K562 (cell line): ENCODE measurements around the gene KIF15. TPM values are rescaled to one million over a fixed set of nuclear protein-coding genes. Genes with fewer than 3 reads are reported as not detected.

Experiments
- ARID2 ChIP-seq: fragments of 450-650 bp; IDR thresholded peaks from 2 replicates; pipeline ENCODE4 v1.6.1; 2017; ENCODE audit warnings: antibody characterized with exemption, mild to moderate bottlenecking
- ATF7 ChIP-seq: fragments of 450-650 bp; IDR thresholded peaks from 2 replicates; pipeline ENCODE4 v1.7.1; 2014; ENCODE audit warnings: mild to moderate bottlenecking, moderate library complexity
- BACH1 ChIP-seq: fragments of 200-800 bp; sonication (Bioruptor generic); IDR thresholded peaks from 2 replicates; pipeline ENCODE4 v1.6.1; 2016; ENCODE audit warnings: missing genetic modification characterization, missing compliant biosample characterization
- CAMTA2 ChIP-seq: fragments of 250-450 bp; sonication (Bioruptor Pico); conservative IDR thresholded peaks from 2 replicates; pipeline ENCODE4 v1.5.1; 2022
- CEBPG ChIP-seq, 3 experiments: fragments of 200-800 bp in 1 of 3; sonication (Bioruptor generic) in 1 of 3; sonication (generic) in 1 of 3; formaldehyde crosslinking in 1 of 3; IDR thresholded peaks in 2 of 3; conservative IDR thresholded peaks in 1 of 3; 2 replicates each; pipeline versions ENCODE4 v1.6.1 to v1.8.0; 2016 to 2022; ENCODE audit warnings: missing compliant biosample characterization in 2 of 3, missing genetic modification characterization in 2 of 3, mild to moderate bottlenecking in 1 of 3, missing genetic modification reagents in 1 of 3
- CUX1 ChIP-seq: fragments of 200-800 bp; sonication (Bioruptor generic); IDR thresholded peaks from 2 replicates; pipeline ENCODE4 v1.6.1; 2016; ENCODE audit warnings: missing genetic modification characterization, missing compliant biosample characterization
- E2F4 ChIP-seq: sonication (generic); formaldehyde crosslinking; IDR thresholded peaks from 2 replicates; pipeline ENCODE4 v1.8.0; 2022; ENCODE audit warnings: mild to moderate bottlenecking, low read depth, missing genetic modification reagents
- KLF1 ChIP-seq: fragments of 450-650 bp; IDR thresholded peaks from 2 replicates; pipeline ENCODE4 v1.6.1; 2016; ENCODE audit warnings: missing genetic modification characterization, missing compliant biosample characterization
- NCOA1 ChIP-seq: fragments of 450-650 bp; IDR thresholded peaks from 2 replicates; pipeline ENCODE4 v1.6.1; 2016; ENCODE audit warnings: low read depth
- NCOA4 ChIP-seq: fragments of 450-650 bp; IDR thresholded peaks from 2 replicates; pipeline ENCODE4 v1.6.1; 2018; ENCODE audit warnings: mild to moderate bottlenecking; ENCODE audit not compliant: partially characterized antibody
- PYGO2 ChIP-seq: fragments of 450-650 bp; IDR thresholded peaks from 2 replicates; pipeline ENCODE4 v1.6.1; 2016; ENCODE audit warnings: mild to moderate bottlenecking, missing genetic modification characterization, moderate library complexity, missing compliant biosample characterization
- ZNF507 ChIP-seq: conservative IDR thresholded peaks from 2 replicates; pipeline ENCODE4 v1.6.1; 2017; ENCODE audit warnings: missing genetic modification characterization, missing compliant biosample characterization
- ZNF561 ChIP-seq: fragments of 450-650 bp; formaldehyde crosslinking; conservative IDR thresholded peaks from 2 replicates; pipeline ENCODE4 v1.4.0; 2020; ENCODE audit warnings: mild to moderate bottlenecking, moderate library complexity
- ZSCAN29 ChIP-seq: fragments of 450-650 bp; IDR thresholded peaks from 2 replicates; pipeline ENCODE4 v1.6.1; 2017
- polyA plus RNA-seq, 8 experiments: library from polyadenylated mRNA; depleted of rRNA in 4 of 8; stranded (reverse) in 5 of 8; unstranded in 3 of 8; fragments of >200 nt; fragmentation: Nextera tagmentation in 2 of 8; fragmentation: Illumina TruSeq in 1 of 8; extraction: Ambion mirVana in 2 of 8; extraction: Trizol in 1 of 8; gene quantifications; 2 replicates each; pipeline versions ENCODE4 v1.2.1 to v1.2.3, GENCODE V29; 2011 to 2014; ENCODE audit warnings: inconsistent platforms in 1 of 8, missing spikeins in 1 of 8
- total RNA-seq, 7 experiments: library from RNA; depleted of rRNA in 6 of 7; stranded (reverse); fragments of >200 nt in 6 of 7; fragmentation: Illumina TruSeq in 2 of 7; extraction: Trizol in 2 of 7; gene quantifications; 2 replicates each; pipeline versions ENCODE4 v1.2.1 to v1.2.3, GENCODE V29; 2011 to 2021; ENCODE audit warnings: low replicate concordance in 1 of 7
- TF ChIP-seq, protein P1 (sequence below): sonication (generic); formaldehyde crosslinking; IDR thresholded peaks from 2 replicates; pipeline ENCODE4 v1.8.0; 2022; ENCODE audit warnings: mild to moderate bottlenecking, missing genetic modification reagents
- TF ChIP-seq, protein P2 (sequence below): fragments of 450-650 bp; IDR thresholded peaks from 2 replicates; pipeline ENCODE4 v1.6.1; 2014; ENCODE audit warnings: low read depth, mild to moderate bottlenecking, moderate library complexity, borderline replicate concordance
- TF ChIP-seq, protein P3 (sequence below): sonication (generic); formaldehyde crosslinking; IDR thresholded peaks from 2 replicates; pipeline ENCODE4 v1.8.1; 2023; ENCODE audit warnings: mild to moderate bottlenecking, missing genetic modification reagents

KIF15 gene
- total and polyA plus RNA-seq, 9 of the 15 experiments (the other 6 are each of a cell fraction or from before 2014, with no cell fraction given) = 9.0 to 45.9 (median 26.0) TPM

DNA sequence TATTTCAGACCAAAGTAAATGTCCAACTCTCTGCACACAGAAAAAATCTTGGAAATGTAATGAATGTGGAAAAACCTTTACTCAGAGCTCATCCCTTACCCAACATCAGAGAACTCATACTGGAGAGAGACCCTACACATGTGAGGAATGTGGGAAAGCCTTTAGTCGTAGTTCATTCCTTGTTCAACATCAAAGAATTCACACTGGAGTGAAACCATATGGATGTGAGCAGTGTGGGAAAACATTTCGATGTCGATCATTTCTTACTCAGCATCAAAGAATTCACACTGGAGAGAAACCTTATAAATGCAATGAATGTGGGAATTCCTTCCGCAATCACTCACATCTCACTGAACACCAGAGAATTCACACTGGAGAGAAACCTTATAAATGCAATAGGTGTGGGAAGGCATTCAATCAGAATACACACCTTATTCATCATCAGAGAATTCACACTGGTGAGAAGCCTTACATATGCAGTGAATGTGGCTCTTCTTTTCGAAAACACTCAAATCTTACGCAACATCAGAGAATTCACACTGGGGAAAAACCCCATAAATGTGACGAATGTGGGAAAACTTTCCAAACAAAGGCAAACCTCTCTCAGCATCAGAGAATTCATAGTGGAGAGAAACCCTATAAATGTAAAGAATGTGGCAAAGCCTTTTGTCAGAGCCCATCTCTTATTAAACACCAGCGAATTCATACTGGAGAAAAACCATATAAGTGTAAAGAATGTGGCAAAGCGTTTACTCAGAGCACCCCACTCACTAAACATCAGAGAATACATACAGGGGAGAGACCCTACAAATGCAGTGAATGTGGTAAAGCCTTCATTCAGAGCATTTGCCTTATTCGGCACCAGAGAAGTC, 40.1 kb upstream of the KIF15 start (continued):
- TF ChIP-seq, protein P1, sequence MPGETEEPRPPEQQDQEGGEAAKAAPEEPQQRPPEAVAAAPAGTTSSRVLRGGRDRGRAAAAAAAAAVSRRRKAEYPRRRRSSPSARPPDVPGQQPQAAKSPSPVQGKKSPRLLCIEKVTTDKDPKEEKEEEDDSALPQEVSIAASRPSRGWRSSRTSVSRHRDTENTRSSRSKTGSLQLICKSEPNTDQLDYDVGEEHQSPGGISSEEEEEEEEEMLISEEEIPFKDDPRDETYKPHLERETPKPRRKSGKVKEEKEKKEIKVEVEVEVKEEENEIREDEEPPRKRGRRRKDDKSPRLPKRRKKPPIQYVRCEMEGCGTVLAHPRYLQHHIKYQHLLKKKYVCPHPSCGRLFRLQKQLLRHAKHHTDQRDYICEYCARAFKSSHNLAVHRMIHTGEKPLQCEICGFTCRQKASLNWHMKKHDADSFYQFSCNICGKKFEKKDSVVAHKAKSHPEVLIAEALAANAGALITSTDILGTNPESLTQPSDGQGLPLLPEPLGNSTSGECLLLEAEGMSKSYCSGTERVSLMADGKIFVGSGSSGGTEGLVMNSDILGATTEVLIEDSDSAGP (CRISPR knock-in tag) = no peak
- no peak for TF ChIP-seq CAMTA2 (CRISPR knock-in tag)
- TF ChIP-seq ZNF561 (CRISPR knock-in tag) = no peak
- TF ChIP-seq CEBPG (CRISPR knock-in tag; IDR thresholded peaks at IDR 0.05) = no peak
- peak; percentile 53 to 69 for TF ChIP-seq CEBPG (tag; conservative IDR thresholded peaks at IDR 0.05 in 1 of 2, IDR thresholded peaks at IDR 0.05 in 1 of 2)
- TF ChIP-seq ARID2 = no peak
- no peak for TF ChIP-seq CUX1 (CRISPR knock-in tag)
- TF ChIP-seq NCOA1 = no peak
- no peak for TF ChIP-seq NCOA4
- no peak for TF ChIP-seq ATF7
- TF ChIP-seq PYGO2 (tag) = no peak
- TF ChIP-seq E2F4 (CRISPR knock-in tag) = no peak
- TF ChIP-seq, protein P2, sequence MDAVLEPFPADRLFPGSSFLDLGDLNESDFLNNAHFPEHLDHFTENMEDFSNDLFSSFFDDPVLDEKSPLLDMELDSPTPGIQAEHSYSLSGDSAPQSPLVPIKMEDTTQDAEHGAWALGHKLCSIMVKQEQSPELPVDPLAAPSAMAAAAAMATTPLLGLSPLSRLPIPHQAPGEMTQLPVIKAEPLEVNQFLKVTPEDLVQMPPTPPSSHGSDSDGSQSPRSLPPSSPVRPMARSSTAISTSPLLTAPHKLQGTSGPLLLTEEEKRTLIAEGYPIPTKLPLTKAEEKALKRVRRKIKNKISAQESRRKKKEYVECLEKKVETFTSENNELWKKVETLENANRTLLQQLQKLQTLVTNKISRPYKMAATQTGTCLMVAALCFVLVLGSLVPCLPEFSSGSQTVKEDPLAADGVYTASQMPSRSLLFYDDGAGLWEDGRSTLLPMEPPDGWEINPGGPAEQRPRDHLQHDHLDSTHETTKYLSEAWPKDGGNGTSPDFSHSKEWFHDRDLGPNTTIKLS = no peak
- no peak for TF ChIP-seq ZNF507
- TF ChIP-seq KLF1 (tag) = no peak
- TF ChIP-seq ZSCAN29 = no peak
- no peak for TF ChIP-seq BACH1
- TF ChIP-seq, protein P3, sequence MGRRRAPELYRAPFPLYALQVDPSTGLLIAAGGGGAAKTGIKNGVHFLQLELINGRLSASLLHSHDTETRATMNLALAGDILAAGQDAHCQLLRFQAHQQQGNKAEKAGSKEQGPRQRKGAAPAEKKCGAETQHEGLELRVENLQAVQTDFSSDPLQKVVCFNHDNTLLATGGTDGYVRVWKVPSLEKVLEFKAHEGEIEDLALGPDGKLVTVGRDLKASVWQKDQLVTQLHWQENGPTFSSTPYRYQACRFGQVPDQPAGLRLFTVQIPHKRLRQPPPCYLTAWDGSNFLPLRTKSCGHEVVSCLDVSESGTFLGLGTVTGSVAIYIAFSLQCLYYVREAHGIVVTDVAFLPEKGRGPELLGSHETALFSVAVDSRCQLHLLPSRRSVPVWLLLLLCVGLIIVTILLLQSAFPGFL (CRISPR knock-in tag) = no peak
